Bronchus fibroblast of lung (primary cell): Measurements from ENCODE around the gene RBMY1E. TPM values are rescaled to one million over a fixed set of nuclear protein-coding genes. Genes with fewer than 3 reads are reported as not detected.

Experiments
- total RNA-seq: library from RNA; depleted of rRNA; stranded (reverse); fragments of >200 nt; gene quantifications from 2 replicates; pipeline ENCODE4 v1.2.3, GENCODE V29; 2015

RBMY1E gene
- not detected in 2 replicates for total RNA-seq

GRCh38 chrY:21917932-21918331 is at the start of gene RBMY1E:
Gene RBMY1E (minus strand): TSS chrY:21918032. CDS start chrY:21916054, 1,978 bp downstream.

GRCh38 chrY:21894426-21894825 is 23.4 kb downstream of the RBMY1E start, which contains the start of gene RBMY1D:
Gene RBMY1D (minus strand): TSS chrY:21894526. CDS start chrY:21892513, 2,013 bp downstream.

Other genes starting within 250 kb of the RBMY1E start
- gene RBMY1D, start 23.5 kb downstream of the RBMY1E start, total RNA-seq: not detected in 2 replicates